GM19397 (cell line): ENCODE results near the gene OGFR.

Experiments
- ATAC-seq: cut with Tn5 transposase; IDR thresholded peaks from one replicate; pipeline ENCODE4 v1.9.1; 2021; ENCODE audit warnings: mild to moderate bottlenecking, moderate library complexity; ENCODE audit not compliant: unreplicated experiment

The OGFR gene

GRCh38 chr20:62782149-62782892 lies 22.3 kb upstream of the OGFR start:
- no peak for ATAC-seq

- no peak for ATAC-seq
These were observed 21.7 kb upstream of the OGFR start for GRCh38 chr20:62782893-62783278.

DNA sequence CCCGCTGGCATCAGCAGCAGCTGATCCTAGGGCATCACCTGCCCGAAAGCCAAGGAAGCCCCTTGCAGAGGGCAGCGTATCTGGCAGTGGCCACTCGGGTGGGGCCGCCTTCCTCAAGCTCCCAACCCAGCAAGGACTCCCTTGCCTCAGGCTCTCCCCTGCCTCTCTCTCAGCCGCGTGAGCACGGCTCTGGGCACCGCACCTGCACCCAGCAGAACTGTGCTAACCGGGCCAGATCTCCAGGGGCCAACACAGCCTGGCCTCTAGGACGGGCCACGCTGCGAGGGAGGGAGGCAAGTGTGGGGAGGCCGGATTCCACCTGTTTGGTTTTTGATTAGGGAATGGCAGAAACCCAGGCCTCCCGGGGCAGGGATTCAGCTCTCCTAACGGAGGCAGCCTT lies 20.1 kb upstream of the OGFR start:
- ATAC-seq: no peak

DNA sequence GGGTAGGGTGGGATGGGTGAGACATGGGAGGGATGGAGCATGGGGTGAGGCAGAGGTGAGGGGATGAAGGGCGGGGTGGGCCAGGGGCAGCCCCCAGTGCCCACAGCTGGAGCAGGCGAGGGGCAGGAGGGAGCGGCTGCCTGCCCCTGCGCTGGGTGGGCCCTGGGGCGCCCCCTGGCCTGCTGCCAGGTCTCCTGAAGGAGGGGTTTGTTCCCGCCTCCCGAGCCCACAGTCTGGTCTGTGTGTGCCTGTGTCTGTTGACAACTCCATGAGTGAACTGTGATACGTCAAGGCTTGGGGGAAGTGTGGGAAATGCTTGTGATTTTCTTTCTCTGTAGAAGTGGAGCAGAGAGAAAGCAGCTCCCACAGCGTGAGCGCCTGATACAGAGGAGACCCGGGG lies 19.2 kb upstream of the OGFR start:
- no peak for ATAC-seq

DNA sequence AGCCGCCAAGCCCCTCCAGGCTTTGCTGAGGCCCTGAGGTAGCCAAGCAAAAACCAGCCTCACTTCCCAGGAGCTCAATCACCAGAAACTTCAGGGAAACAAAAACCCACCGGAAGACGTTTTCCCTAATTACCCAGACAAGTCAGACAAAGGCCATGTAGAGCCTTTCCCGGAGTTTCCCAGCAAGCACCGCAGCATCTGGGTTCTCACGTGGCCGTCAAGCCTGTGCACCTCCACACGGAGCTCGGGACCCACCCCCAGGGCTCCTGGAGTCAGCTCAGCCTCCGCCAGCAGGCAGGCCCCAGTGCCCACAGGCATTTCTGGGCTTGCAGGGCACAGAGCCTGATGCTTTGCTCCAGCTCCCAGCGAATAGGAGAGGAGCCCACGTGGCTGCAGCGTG lies 18.5 kb upstream of the OGFR start:
- ATAC-seq: no peak

GRCh38 chr20:62787321-62787720 lies 17.3 kb upstream of the OGFR start:
- no peak for ATAC-seq

- ATAC-seq: no peak
These were observed 16.8 kb upstream of the OGFR start for GRCh38 chr20:62787866-62788265.

- no peak for ATAC-seq
These were observed 16.0 kb upstream of the OGFR start for GRCh38 chr20:62788607-62789006.

DNA sequence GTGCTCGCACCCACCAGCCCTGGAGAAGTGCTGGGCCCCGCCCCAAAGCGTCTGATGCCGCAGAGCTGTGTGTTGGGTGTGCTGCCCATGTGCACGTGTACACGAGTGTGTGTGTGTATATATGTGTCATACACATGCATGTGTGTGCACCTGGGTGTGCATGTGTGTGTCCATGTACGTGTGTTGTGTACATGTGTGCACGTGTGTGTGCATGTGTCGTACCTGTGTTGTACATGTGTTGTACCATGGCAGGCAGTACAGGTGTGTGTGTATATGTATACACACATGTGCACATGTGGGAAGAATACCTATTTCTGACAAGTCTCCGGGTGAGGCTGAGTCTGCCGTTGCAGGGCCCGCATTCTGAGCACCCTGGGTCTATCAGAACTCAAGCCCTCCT lies 14.6 kb upstream of the OGFR start:
- no peak for ATAC-seq

- no peak for ATAC-seq
These were observed 13.1 kb upstream of the OGFR start for GRCh38 chr20:62791301-62792181.

DNA sequence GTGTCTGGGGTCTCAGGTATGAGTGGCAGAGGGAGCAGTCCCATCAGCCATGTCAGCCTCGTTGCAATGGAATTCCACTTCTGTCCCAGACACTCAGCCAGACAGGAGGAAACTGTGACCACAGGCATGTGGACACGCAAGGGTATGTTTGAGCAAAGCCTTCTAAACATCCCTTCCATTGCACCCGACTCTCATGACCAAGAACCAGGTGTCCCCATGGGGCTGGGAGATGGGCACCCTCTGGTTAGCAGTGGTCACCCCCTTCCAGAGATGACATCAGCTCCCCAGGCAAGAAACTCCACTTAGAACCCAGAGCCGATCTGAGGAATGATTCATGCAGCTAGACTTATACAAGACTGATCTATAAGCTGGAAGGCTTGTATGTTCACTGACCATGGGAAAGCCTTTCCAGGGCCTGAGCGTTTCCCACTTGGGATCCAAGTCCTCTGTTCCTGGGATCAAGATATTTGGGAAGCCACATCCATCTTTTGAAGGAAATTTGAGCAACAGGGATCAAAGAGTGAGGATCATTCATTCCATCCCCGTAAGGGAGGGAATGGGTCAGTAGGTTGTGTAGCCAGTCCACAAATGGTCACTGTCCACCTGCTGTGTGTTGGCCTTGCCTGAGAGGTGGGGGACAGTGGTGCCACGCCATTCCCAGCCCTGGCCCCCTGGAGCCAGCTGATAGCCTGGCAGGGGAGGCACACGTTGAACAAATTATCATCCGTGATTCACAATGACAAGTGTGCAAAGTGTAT lies 12.3 kb upstream of the OGFR start:
- ATAC-seq: no peak

GRCh38 chr20:62792940-62793756 lies 11.5 kb upstream of the OGFR start:
- no peak for ATAC-seq

GRCh38 chr20:62793757-62794006 lies 11.0 kb upstream of the OGFR start:
- ATAC-seq: no peak

- ATAC-seq: peak; percentile 67
These were observed 10.5 kb upstream of the OGFR start for GRCh38 chr20:62794007-62794724.

DNA sequence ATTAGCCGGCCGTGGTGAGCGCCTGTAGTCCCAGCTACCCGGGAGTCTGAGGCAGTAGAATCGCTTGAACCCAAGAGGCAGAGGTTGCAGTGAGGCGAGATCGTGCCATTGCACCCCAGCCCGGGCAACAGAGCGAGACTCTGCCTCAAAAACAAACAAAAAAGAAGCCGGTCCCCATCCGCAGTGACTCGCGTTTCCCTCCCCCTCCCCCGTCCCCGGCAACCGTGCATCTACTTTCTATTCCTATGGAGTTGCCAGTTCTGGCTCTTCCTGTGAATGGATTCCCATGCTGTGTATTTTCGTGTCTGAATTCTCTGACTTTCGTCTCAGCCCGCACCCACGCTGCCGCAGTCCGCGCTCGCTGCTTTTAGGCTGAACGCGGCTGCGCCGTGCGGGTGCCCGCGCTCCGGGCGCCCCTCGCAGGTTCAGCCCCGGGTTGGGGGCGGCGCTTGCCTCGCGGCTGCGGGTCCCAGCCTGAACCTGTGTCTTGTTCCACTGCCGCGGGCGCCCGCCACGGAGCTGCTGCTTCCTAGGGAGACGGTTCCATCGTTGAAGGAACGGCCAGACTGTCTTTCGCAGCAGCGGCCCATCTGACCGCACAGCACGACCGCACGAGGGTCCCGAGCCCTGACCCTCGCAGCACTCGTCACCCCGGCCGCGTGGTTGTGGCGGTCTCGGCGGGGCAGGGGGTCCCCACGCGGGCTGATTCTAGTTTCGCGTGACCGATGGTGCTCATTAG lies 9.4 kb upstream of the OGFR start:
- no peak for ATAC-seq

- ATAC-seq: no peak
These were observed 7.7 kb upstream of the OGFR start for GRCh38 chr20:62796699-62797491.

- ATAC-seq: no peak
These were observed 6.7 kb upstream of the OGFR start for GRCh38 chr20:62797671-62798532.

- no peak for ATAC-seq
These were observed 5.6 kb upstream of the OGFR start for GRCh38 chr20:62799036-62799435.
